Mammary epithelial cell (primary cell): ENCODE data around the gene TET1.

Source experiments
- EZH2 ChIP-seq: IDR thresholded peaks from 2 replicates; pipeline ENCODE4 v1.6.1; 2012; ENCODE audit warnings: low read length, inconsistent platforms, borderline replicate concordance
- TF ChIP-seq, protein P1 (sequence below), 2 donors: IDR thresholded peaks in 1 of 2; conservative IDR thresholded peaks in 1 of 2; 2 replicates each; pipeline ENCODE4 v1.5.1; 2011 to 2012; ENCODE audit warnings: inconsistent platforms in 2 of 2, low read length in 2 of 2, mild to moderate bottlenecking in 2 of 2, control low read depth in 1 of 2, low read depth in 1 of 2; ENCODE audit not compliant: insufficient read depth in 1 of 2; ENCODE audit errors: extremely low read depth in 1 of 2

DNA sequence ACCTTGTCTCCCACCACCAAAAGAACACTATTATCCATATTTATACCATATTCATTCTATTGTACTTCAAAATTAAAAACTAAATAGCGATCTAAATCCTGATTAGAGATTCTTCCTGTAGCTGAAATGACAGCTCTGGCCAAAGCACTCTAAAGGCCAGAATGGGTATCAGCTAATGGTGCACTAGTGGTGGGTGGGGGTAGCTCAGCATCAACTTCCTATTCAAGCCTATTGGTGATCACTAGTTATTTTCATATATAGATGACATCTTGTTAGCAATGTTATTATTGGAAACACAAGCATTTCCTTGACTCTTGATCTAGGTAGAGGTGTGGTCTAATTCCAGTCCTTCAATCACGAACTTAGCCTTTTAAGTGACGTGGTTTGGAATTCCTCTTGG, 43.6 kb downstream of the TET1 start:
- TF ChIP-seq, protein P1, sequence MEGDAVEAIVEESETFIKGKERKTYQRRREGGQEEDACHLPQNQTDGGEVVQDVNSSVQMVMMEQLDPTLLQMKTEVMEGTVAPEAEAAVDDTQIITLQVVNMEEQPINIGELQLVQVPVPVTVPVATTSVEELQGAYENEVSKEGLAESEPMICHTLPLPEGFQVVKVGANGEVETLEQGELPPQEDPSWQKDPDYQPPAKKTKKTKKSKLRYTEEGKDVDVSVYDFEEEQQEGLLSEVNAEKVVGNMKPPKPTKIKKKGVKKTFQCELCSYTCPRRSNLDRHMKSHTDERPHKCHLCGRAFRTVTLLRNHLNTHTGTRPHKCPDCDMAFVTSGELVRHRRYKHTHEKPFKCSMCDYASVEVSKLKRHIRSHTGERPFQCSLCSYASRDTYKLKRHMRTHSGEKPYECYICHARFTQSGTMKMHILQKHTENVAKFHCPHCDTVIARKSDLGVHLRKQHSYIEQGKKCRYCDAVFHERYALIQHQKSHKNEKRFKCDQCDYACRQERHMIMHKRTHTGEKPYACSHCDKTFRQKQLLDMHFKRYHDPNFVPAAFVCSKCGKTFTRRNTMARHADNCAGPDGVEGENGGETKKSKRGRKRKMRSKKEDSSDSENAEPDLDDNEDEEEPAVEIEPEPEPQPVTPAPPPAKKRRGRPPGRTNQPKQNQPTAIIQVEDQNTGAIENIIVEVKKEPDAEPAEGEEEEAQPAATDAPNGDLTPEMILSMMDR (conservative IDR thresholded peaks at IDR 0.05 in 1 of 2, IDR thresholded peaks at IDR 0.05 in 1 of 2; ENCODE audit: extremely low read depth in 1 of 2, insufficient read depth in 1 of 2, low read depth in 1 of 2, low read length in 2 of 2), result no peak
- TF ChIP-seq EZH2, result no peak
